ENCODE results near the gene ZP1. TPM values are rescaled to one million over a fixed set of nuclear protein-coding genes. Genes with fewer than 3 reads are reported as not detected.

ZP1 gene
- total and polyA plus RNA-seq, 2 of the 13 experiments (the other 11 are each of a cell fraction or from before 2014, with no cell fraction given) = 0.16 TPM; not detected in 1

GRCh38 chr11:60913793-60914632 is 46.7 kb downstream of the ZP1 start, which contains the start of gene TMEM109 (continued):
- no peak for TF ChIP-seq TOE1 (CRISPR knock-in tag; IDR thresholded peaks at IDR 0.05)
- TF ChIP-seq ZFP90 (CRISPR knock-in tag; IDR thresholded peaks at IDR 0.05; ENCODE audit: borderline replicate concordance) = peak; percentile 78; the same call in 1 of the 2 replicates
- peak; percentile 42; the same call in 1 of the 2 replicates for TF ChIP-seq GATAD1 (CRISPR knock-in tag; IDR thresholded peaks at IDR 0.05)
- TF ChIP-seq CENPX (CRISPR knock-in tag; IDR thresholded peaks at IDR 0.05) = no peak
- peak; percentile 42; the same call in 1 of the 2 replicates for TF ChIP-seq MEIS2 (CRISPR knock-in tag; IDR thresholded peaks at IDR 0.05)
- no peak for TF ChIP-seq SP5 (CRISPR knock-in tag; IDR thresholded peaks at IDR 0.05; ENCODE audit: borderline replicate concordance, low read depth)
- TF ChIP-seq GATA4 (IDR thresholded peaks at IDR 0.05; ENCODE audit: borderline replicate concordance, low read depth) = no peak
- no peak for TF ChIP-seq JUND (CRISPR knock-in tag; IDR thresholded peaks at IDR 0.05)
- TF ChIP-seq ZNF800 (CRISPR knock-in tag; IDR thresholded peaks at IDR 0.05) = 0 out of 2 replicates have a peak, but pooled peaks have one; percentile 36
- TF ChIP-seq CHCHD3 (CRISPR knock-in tag; IDR thresholded peaks at IDR 0.05) = no peak
